Measurements from ENCODE around the gene MBNL1. TPM values are rescaled to one million over a fixed set of nuclear protein-coding genes. Genes with fewer than 3 reads are reported as not detected.

Gene MBNL1
- total and polyA plus RNA-seq, 2 of the 13 experiments (the other 11 are each of a cell fraction or from before 2014, with no cell fraction given): 27.1 to 55.4 TPM

DNA sequence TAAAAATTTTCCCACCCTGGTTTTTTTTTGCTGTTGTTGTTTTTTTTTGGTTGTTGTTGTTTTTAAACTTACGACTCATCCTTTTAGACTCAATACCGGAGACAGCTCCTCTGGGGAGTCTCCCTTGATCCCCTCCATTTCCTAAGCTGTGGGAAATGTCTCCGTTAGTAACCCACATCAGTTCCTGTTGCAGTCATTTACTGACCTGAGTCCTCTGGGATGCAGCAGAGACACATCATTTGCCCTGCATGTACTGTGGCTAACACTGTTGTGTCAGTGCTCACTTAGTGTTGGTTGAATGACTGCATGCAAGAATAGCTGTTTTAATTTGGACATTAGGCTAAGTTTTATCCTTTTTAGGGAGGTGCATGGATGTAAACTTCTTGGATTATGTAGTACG, 83.8 kb downstream of the MBNL1 start:
- no peak overlapping the region for H2AFZ ChIP-seq (ENCODE audit: low read length)
- intact Hi-C loops (cut with micrococcal nuclease; ENCODE audit: unreplicated experiment) (no loop called here), in situ Hi-C loops (cut with HindIII; ENCODE audit: extremely low pct_ligation_motif_present, low pct_unique_long_range_greater_than_20kb) (no loop called here)
- H3K4me1 ChIP-seq (ENCODE audit: insufficient read depth, low read length): no peaks in the 10 kb centered on the region
- no peak overlapping the region for H3K9ac ChIP-seq (ENCODE audit: insufficient read depth, low read depth, low read length)
- H3K36me3 ChIP-seq (replicated peaks in 1 of 2; ENCODE audit: control insufficient read depth in 1 of 2, insufficient read depth in 2 of 2, low read length in 2 of 2): no peaks in the 10 kb centered on the region
- H3K4me2 ChIP-seq (ENCODE audit: low read depth, low read length): no peak overlapping the region
- TF ChIP-seq DPF2 (CRISPR knock-in tag; IDR thresholded peaks at IDR 0.05; ENCODE audit: borderline replicate concordance, low read depth): no peak
- TF ChIP-seq SIN3B (IDR thresholded peaks at IDR 0.05; ENCODE audit: low read length): no peak
- no peak for TF ChIP-seq ZNF746 (CRISPR knock-in tag; IDR thresholded peaks at IDR 0.05)
- TF ChIP-seq ZNF749 (CRISPR knock-in tag; IDR thresholded peaks at IDR 0.05; ENCODE audit: borderline replicate concordance): no peak
- TF ChIP-seq ZNF3 (CRISPR knock-in tag; IDR thresholded peaks at IDR 0.05): no peak
- TF ChIP-seq, protein P1, sequence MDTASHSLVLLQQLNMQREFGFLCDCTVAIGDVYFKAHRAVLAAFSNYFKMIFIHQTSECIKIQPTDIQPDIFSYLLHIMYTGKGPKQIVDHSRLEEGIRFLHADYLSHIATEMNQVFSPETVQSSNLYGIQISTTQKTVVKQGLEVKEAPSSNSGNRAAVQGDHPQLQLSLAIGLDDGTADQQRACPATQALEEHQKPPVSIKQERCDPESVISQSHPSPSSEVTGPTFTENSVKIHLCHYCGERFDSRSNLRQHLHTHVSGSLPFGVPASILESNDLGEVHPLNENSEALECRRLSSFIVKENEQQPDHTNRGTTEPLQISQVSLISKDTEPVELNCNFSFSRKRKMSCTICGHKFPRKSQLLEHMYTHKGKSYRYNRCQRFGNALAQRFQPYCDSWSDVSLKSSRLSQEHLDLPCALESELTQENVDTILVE (CRISPR knock-in tag; IDR thresholded peaks at IDR 0.05): no peak
- TF ChIP-seq, protein P2, sequence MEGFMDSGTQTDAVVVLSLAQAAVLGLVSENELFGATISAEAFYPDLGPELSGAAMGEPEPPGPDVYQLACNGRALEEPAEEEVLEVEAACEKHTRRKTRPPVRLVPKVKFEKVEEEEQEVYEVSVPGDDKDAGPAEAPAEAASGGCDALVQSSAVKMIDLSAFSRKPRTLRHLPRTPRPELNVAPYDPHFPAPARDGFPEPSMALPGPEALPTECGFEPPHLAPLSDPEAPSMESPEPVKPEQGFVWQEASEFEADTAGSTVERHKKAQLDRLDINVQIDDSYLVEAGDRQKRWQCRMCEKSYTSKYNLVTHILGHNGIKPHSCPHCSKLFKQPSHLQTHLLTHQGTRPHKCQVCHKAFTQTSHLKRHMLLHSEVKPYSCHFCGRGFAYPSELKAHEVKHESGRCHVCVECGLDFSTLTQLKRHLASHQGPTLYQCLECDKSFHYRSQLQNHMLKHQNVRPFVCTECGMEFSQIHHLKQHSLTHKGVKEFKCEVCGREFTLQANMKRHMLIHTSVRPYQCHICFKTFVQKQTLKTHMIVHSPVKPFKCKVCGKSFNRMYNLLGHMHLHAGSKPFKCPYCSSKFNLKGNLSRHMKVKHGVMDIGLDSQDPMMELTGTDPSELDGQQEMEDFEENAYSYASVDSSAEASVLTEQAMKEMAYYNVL (CRISPR knock-in tag; IDR thresholded peaks at IDR 0.05; ENCODE audit: borderline replicate concordance): no peak
- TF ChIP-seq ZBTB7A (CRISPR knock-in tag; IDR thresholded peaks at IDR 0.05): no peak
- no peak for TF ChIP-seq NFKB2 (CRISPR knock-in tag; IDR thresholded peaks at IDR 0.05; ENCODE audit: borderline replicate concordance)
- TF ChIP-seq ZNF607 (CRISPR knock-in tag; IDR thresholded peaks at IDR 0.05; ENCODE audit: borderline replicate concordance): no peak
- no peak for TF ChIP-seq MTF2 (CRISPR knock-in tag; IDR thresholded peaks at IDR 0.05; ENCODE audit: borderline replicate concordance)
- TF ChIP-seq, protein P3, sequence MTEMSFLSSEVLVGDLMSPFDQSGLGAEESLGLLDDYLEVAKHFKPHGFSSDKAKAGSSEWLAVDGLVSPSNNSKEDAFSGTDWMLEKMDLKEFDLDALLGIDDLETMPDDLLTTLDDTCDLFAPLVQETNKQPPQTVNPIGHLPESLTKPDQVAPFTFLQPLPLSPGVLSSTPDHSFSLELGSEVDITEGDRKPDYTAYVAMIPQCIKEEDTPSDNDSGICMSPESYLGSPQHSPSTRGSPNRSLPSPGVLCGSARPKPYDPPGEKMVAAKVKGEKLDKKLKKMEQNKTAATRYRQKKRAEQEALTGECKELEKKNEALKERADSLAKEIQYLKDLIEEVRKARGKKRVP (CRISPR knock-in tag; IDR thresholded peaks at IDR 0.05): no peak
- no peak for TF ChIP-seq ZNF557 (CRISPR knock-in tag; IDR thresholded peaks at IDR 0.05)
- no peak for TF ChIP-seq ZNF296 (CRISPR knock-in tag; conservative IDR thresholded peaks at IDR 0.05)
- no peak for TF ChIP-seq CENPX (CRISPR knock-in tag; IDR thresholded peaks at IDR 0.05)
- no peak for TF ChIP-seq SIX4 (CRISPR knock-in tag; IDR thresholded peaks at IDR 0.05)
- no peak for TF ChIP-seq ZNF333 (CRISPR knock-in tag; IDR thresholded peaks at IDR 0.05; ENCODE audit: borderline replicate concordance)
- TF ChIP-seq, protein P4, sequence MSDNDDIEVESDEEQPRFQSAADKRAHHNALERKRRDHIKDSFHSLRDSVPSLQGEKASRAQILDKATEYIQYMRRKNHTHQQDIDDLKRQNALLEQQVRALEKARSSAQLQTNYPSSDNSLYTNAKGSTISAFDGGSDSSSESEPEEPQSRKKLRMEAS (IDR thresholded peaks at IDR 0.05): no peak
- DNase-seq (ENCODE audit: low spot score): no peak
- ChIA-PET POLR2A (no interaction called here), CTCF (ENCODE audit: low intra/inter-chr PET ratio, low total read pairs) (no interaction called here)
- no peak overlapping the region for H3K4me3 ChIP-seq (replicated peaks in 1 of 3; ENCODE audit: insufficient read depth in 1 of 3, low read depth in 2 of 3, low read length in 3 of 3)
- H3K9me3 ChIP-seq (ENCODE audit: low read length): no peaks in the 10 kb centered on the region
- H3K27ac ChIP-seq (ENCODE audit: extremely low read length, insufficient read depth, low read length): no peak overlapping the region
- WGBS (ENCODE audit: low lambda C conversion rate): 96% methylated on average over 4 of the region's 4 CpGs
- no peaks in the 10 kb centered on the region for H4K20me1 ChIP-seq (ENCODE audit: insufficient read depth, low read length)
- BruUV-seq (replicated peaks): no TSS peak
- H3K79me2 ChIP-seq (ENCODE audit: insufficient read depth, low read length): peaks cover 31% of the 10 kb centered on the region
- H3K27me3 ChIP-seq (ENCODE audit: control insufficient read depth in 1 of 2, insufficient read depth in 2 of 2, low read length in 2 of 2): no peaks in the 10 kb centered on the region
- ATAC-seq: no peak
- FAIRE-seq: no peak
